Pancreas (tissue), 10 donors: ENCODE measurements around the gene MOXD1. TPM values are rescaled to one million over a fixed set of nuclear protein-coding genes. Genes with fewer than 3 reads are reported as not detected.

ENCODE experiments used
- ATAC-seq, 4 donors: fragments of 200-7000 bp; cut with Tn5 transposase; one replicate each; pipeline versions ENCODE4 v1.8.0 to v1.9.1; 2020; ENCODE audit warnings: mild to moderate bottlenecking in 4 of 4, moderate library complexity in 4 of 4
- DNase-seq, 6 donors: peaks; one replicate each; pipeline ENCODE4 v3.0.0-alpha.2; 2020
- FAIRE-seq: peaks from 2 replicates; lab custom pipeline; 2012; peaks lifted over from hg19 to GRCh38; lab: Jason Lieb, UNC
- H3K27ac ChIP-seq, 4 donors: fragments of 200-600 bp; sonication (generic); 1 replicate in 3 of 4; 2 replicates in 1 of 4; pipeline versions ENCODE4 v1.5.0 to v1.8.0; 2020
- H3K27me3 ChIP-seq, 4 donors: fragments of 200-600 bp; one replicate each; pipeline ENCODE4 v1.8.0; 2021
- H3K36me3 ChIP-seq, 3 donors: fragments of 200-600 bp; sonication (generic) in 1 of 3; one replicate each; pipeline versions ENCODE4 v1.5.0 to v1.8.0; 2020 to 2021
- H3K4me1 ChIP-seq, 3 donors: fragments of 200-600 bp; one replicate each; pipeline ENCODE4 v1.8.0; 2021
- H3K4me3 ChIP-seq, 4 donors: fragments of 200-600 bp; sonication (generic) in 2 of 4; one replicate each; pipeline versions ENCODE4 v1.5.0 to v1.8.0; 2020 to 2021
- H3K9me3 ChIP-seq, 4 donors: fragments of 200-600 bp; one replicate each; pipeline ENCODE4 v1.8.0; 2021
- WGBS, 2 donors: extraction: QIAGEN DNeasy Blood & Tissue Kit; methylation state at CpG; one replicate each; pipeline ENCODE4 v1.1.7; 2013; 5-methylcytosine and 5-hydroxymethylcytosine counted together
- intact Hi-C, 3 donors: fragments of 100-400 bp; cut with DNase I; formaldehyde crosslinking; loops; one replicate each; pipeline versions ENCODE4 v1.11.1 to v1.14.2; 2022
- polyA plus RNA-seq, 2 donors: library from polyadenylated mRNA; stranded (reverse); fragments of 200-250 nt; gene quantifications; one replicate each; pipeline ENCODE4 v1.2.3, GENCODE V29; 2013
- total RNA-seq, 6 donors: library from RNA; stranded (reverse); fragmentation: NEBNext Ultra II Directional in 4 of 6; extraction: Animal tissue kit (Norgen Biotek cat#: 25700) in 4 of 6; gene quantifications; one replicate each; pipeline versions ENCODE4 v1.2.1 to v1.2.4, GENCODE V29; 2021 to 2023
- TF ChIP-seq, protein P1 (sequence below), 4 donors: fragments of 200-600 bp; sonication (generic) in 3 of 4; IDR thresholded peaks; one replicate each; pipeline versions ENCODE4 v1.5.0 to v1.8.0; 2021; ENCODE audit warnings: antibody characterized with exemption in 4 of 4
- donor health status: healthy with polysubstance abuse.
- donor health status: DM: no; HTN: no; CAD: no; lungs with moderate emphysema.
- donor health status: DM: no; HTN: no; CAD: no.
- donor health status: control.
- donor health status: control.
- donor health status: Bipolar disorder and iron deficiency.
- donor health status: DM: yes; HTN: yes; CAD: no.
- donor health status: DM: no; HTN: no; CAD: no.
- donor health status: DM: no; HTN: no; CAD: no.
- donor health status: DM: yes; HTN: yes; CAD: no.

The MOXD1 gene
- 10 to 100 TPM in 1 of 6 donors, 1 to 10 TPM in 1, under 1 TPM in 4; 0.32 to 13.9 (median 0.78) TPM for total RNA-seq
- polyA plus RNA-seq: under 1 TPM; 0.30 to 0.52 TPM

DNA sequence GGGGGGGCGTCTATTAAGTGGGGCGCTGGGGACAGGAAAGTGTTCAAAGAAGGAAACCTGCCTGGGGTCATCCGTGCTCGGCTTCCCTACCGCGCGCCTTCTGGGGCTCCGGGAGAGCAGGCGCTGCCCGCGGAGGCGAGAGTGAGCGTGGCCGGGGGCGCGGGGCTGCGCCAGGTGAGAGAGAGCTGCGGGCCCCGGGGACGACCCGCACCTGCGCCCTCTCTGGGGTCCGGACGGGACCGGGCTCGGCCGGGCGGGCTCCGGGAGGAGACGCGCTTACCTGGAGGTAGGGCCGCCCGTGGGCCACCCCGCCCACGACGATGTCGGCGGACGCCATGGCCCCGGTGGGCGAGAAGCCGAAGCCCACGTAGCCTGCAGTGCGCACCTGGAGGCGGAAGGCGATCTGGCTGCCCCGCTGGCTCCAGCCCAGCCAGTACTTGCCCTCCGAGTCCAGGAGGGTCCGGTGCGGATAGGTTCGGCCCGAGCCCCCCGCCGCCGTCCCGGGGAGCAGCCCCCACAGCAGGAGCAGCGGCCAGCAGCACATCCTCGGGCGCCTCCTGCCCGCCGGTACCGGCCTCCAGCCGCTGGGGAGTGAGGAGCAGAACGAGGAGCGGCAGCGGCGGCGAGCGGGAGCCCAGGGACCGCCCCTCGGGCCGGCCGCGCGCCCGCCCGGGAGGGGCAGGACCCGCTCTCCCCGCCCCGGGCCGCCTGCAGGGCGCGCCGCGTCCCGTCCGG lies at the start of gene MOXD1:
MOXD1 (minus strand) TSS at position 593 of the 735 bp plus-strand sequence; CDS start at position 544, 49 bp downstream.
- H3K4me3 ChIP-seq: peak within 1 kb of the TSS; percentile 43 to 73 (median 60)
- H3K9me3 ChIP-seq: no peaks in the 10 kb centered on the region
- H3K36me3 ChIP-seq: no peaks in the 10 kb centered on the region
- DNase-seq: peak; percentile 23 to 81 (median 40)
- TF ChIP-seq, protein P1, sequence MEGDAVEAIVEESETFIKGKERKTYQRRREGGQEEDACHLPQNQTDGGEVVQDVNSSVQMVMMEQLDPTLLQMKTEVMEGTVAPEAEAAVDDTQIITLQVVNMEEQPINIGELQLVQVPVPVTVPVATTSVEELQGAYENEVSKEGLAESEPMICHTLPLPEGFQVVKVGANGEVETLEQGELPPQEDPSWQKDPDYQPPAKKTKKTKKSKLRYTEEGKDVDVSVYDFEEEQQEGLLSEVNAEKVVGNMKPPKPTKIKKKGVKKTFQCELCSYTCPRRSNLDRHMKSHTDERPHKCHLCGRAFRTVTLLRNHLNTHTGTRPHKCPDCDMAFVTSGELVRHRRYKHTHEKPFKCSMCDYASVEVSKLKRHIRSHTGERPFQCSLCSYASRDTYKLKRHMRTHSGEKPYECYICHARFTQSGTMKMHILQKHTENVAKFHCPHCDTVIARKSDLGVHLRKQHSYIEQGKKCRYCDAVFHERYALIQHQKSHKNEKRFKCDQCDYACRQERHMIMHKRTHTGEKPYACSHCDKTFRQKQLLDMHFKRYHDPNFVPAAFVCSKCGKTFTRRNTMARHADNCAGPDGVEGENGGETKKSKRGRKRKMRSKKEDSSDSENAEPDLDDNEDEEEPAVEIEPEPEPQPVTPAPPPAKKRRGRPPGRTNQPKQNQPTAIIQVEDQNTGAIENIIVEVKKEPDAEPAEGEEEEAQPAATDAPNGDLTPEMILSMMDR (IDR thresholded peaks at IDR 0.05): no peak
- H3K27me3 ChIP-seq: no peaks in the 10 kb centered on the region
- peak; percentile 92 to 97 (median 95) for ATAC-seq
- intact Hi-C loops: no loop called here
- WGBS, 2 donors: 1% methylated on average over 45 to 87 of the region's 87 CpGs
- no peak for FAIRE-seq
- H3K4me1 ChIP-seq: no peaks in the 10 kb centered on the region
- no peak within 1 kb of the TSS for H3K27ac ChIP-seq

DNA sequence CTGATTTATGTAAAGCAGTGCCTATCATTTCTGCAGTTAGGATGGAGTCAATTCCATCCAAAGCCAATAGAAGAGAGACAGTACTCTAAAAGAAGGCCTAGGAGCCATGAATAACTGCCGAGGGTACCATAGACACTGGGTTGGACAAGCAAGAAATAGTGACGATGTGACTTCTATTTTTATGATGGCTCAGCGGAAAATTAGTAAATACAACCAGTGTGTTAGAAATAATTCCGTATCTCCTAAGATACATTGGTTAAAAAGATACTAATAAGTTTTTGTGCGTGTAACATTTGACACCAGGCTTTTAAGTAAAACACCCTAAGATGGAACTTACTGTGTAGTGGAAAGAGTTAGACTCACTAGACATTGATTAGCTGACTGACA lies 45.6 kb upstream of the MOXD1 start:
- no peaks in the 10 kb centered on the region for H3K9me3 ChIP-seq
- intact Hi-C loops: no loop called here
- TF ChIP-seq, protein P1 (IDR thresholded peaks at IDR 0.05): no peak
- no peak for FAIRE-seq
- DNase-seq: no peak
- H3K36me3 ChIP-seq: peaks cover 0 to 4% (median 0%) of the 10 kb centered on the region in 3 donors
- ATAC-seq: no peak
- 93 to 96% methylated on average over 5 of the region's 5 CpGs for WGBS, 2 donors
- H3K4me3 ChIP-seq: no peak overlapping the region
- H3K27me3 ChIP-seq: no peaks in the 10 kb centered on the region
- no peak overlapping the region for H3K27ac ChIP-seq
- H3K4me1 ChIP-seq: no peaks in the 10 kb centered on the region

GRCh38 chr6:132446141-132446854 lies 45.0 kb upstream of the MOXD1 start:
- Histone ChIP-seq H3K4me3 (no peak overlapping the region), H3K27ac (no peak overlapping the region), H3K9me3 (no peaks in the 10 kb centered on the region), H3K36me3 (peaks cover 0 to 4% (median 0%) of the 10 kb centered on the region in 3 donors), H3K4me1 (no peaks in the 10 kb centered on the region), H3K27me3 (no peaks in the 10 kb centered on the region)
- DNase-seq (no peak), ATAC-seq (no peak), FAIRE-seq (no peak)
- intact Hi-C loops: no loop called here
- TF ChIP-seq, protein P1 (IDR thresholded peaks at IDR 0.05): no peak
- 78% methylated on average over 4 of the region's 4 CpGs for WGBS, 2 donors

DNA sequence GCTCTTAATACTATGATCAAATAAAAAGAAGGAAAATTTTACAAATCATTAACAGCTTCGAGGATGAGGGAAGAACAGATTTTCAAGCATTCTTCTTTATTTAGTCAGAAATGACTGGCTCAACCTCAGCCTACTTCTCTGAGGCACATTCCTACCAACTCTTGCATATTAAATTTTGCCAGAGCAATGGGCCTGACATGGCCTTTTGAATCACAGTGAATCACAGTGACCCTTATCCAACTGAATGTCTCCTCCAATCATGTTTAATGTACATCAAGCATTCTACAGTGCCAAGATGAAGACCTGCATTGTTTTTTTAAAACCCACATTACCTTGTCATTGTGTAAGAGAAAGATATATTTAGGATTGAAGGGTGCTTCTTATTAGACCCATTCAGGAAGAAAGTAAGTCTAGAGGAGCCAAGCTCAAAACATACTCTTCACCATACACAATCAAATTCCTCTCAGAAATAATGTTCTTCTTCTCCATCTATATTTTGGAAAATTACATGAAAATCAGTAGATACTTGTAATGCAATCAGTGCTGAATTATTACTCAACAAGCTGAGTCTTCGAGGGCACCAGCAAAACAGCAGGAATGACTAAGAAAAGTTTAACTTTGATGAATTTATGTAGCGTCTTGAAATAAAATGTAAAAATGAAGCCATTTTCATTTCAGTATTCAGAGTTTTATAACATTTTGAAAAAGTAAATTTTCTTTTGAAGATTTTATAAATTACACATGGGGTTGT lies 44.1 kb upstream of the MOXD1 start:
- Histone ChIP-seq H3K4me3 (no peak overlapping the region), H3K27ac (no peak overlapping the region), H3K9me3 (no peaks in the 10 kb centered on the region), H3K36me3 (no peaks in the 10 kb centered on the region), H3K4me1 (no peaks in the 10 kb centered on the region), H3K27me3 (no peaks in the 10 kb centered on the region)
- no peak for FAIRE-seq
- DNase-seq: no peak
- intact Hi-C loops: no loop called here
- ATAC-seq: no peak
- TF ChIP-seq, protein P1 (IDR thresholded peaks at IDR 0.05): no peak
- WGBS, 2 donors: 83 to 89% methylated on average over 3 of the region's 3 CpGs
